Measurements from ENCODE around the gene C10orf90. TPM values are rescaled to one million over a fixed set of nuclear protein-coding genes. Genes with fewer than 3 reads are reported as not detected.

Gene C10orf90
- total RNA-seq, 6 donors from 2014 or later: 1.0 TPM; not detected in 5

- H3K27ac ChIP-seq: no peak overlapping the region
- ATAC-seq (ENCODE audit: low FRiP score in 2 of 2): no peak
- H3K4me1 ChIP-seq: no peaks in the 10 kb centered on the region
- H3K9me3 ChIP-seq: no peaks in the 10 kb centered on the region
- no peak for TF ChIP-seq CTCF (IDR thresholded peaks at IDR 0.05)
- TF ChIP-seq EP300 (IDR thresholded peaks at IDR 0.05): no peak
- TF ChIP-seq POLR2A (IDR thresholded peaks at IDR 0.05): no peak
- TF ChIP-seq POLR2AphosphoS5 (IDR thresholded peaks at IDR 0.05): no peak
- no peak for DNase-seq
- WGBS, 2 donors: 82% methylated on average over 2 to 4 of the region's 4 CpGs
- H3K36me3 ChIP-seq: no peaks in the 10 kb centered on the region
- H3K27me3 ChIP-seq: no peaks in the 10 kb centered on the region
- H3K4me3 ChIP-seq: no peak overlapping the region
These were observed 106.1 kb downstream of the C10orf90 start for GRCh38 chr10:126564326-126564888.

DNA sequence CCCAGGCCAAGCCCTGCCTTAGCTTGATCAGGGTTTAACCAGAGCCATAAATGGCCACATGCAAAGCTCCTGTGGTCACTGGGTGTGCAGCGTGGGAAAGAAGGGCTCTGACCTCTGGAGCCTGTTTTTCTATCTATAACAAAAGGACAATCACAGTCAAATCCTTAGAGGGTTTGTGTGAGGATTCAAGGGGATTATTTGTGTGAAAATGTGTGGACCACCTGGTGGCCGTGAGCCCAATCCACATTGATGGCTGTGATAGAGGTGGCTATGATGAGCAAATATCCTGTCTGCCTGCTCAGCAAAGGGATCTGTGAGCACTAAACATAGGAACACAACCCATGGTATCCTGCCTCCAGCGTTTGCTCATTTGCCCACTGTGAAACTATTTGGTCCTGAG lies 107.1 kb downstream of the C10orf90 start:
- no peak overlapping the region for H3K27ac ChIP-seq
- H3K36me3 ChIP-seq: no peaks in the 10 kb centered on the region
- TF ChIP-seq POLR2AphosphoS5 (IDR thresholded peaks at IDR 0.05) (no peak), CTCF (IDR thresholded peaks at IDR 0.05) (no peak), EP300 (IDR thresholded peaks at IDR 0.05) (no peak), POLR2A (IDR thresholded peaks at IDR 0.05) (no peak)
- no peak overlapping the region for H3K4me3 ChIP-seq
- H3K4me1 ChIP-seq: no peaks in the 10 kb centered on the region
- 79 to 87% methylated on average over 2 to 3 of the region's 3 CpGs for WGBS, 2 donors
- no peaks in the 10 kb centered on the region for H3K9me3 ChIP-seq
- ATAC-seq (ENCODE audit: low FRiP score in 2 of 2) (no peak), DNase-seq (no peak)
- H3K27me3 ChIP-seq: no peaks in the 10 kb centered on the region

DNA sequence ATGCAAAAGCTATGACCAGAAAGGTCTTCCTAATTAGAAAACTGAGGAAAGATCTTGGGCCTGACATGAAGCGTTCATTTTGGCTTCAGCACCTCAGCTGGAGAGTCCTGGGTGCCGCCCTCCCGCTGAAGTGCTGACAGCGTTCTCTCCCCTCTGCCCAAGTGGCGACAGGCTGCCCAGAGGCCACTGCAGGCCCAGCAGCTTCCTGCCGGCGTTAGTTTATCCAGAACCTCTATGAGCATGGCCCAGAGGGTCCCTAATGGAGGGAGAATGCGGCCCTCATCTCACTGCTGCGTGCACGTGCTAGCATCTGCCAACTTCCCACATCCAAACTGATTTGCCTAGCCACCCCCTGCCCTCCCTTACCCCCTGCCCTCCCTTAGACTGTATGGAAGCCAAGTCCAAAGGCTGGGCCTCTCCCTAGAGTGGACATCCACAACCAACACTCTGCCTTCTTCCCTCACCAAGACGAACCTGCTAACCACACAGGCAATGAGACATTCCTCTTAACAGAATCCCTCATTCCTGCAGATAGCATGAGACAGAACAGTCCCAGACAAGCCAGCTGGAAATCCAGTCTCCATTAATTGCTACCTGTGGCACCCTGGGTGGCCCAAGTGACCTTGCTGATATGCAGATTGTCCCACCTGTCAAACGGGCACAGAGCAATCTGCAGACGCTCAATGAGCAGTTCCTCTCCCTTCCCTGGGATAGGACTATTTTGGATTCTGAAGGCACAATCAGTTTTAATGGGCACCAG lies 108.4 kb downstream of the C10orf90 start:
- ATAC-seq (ENCODE audit: low FRiP score in 2 of 2) (peak; percentile 25 to 51), DNase-seq (no peak)
- no peaks in the 10 kb centered on the region for H3K36me3 ChIP-seq
- no peak for TF ChIP-seq EP300 (IDR thresholded peaks at IDR 0.05)
- TF ChIP-seq POLR2AphosphoS5 (IDR thresholded peaks at IDR 0.05): no peak
- no peak for TF ChIP-seq POLR2A (IDR thresholded peaks at IDR 0.05)
- no peak for TF ChIP-seq CTCF (IDR thresholded peaks at IDR 0.05)
- H3K4me3 ChIP-seq: no peak overlapping the region
- H3K27me3 ChIP-seq: no peaks in the 10 kb centered on the region
- H3K4me1 ChIP-seq: no peaks in the 10 kb centered on the region
- no peak overlapping the region for H3K27ac ChIP-seq
- no peaks in the 10 kb centered on the region for H3K9me3 ChIP-seq
- 58% methylated on average over 13 of the region's 13 CpGs for WGBS, 2 donors

DNA sequence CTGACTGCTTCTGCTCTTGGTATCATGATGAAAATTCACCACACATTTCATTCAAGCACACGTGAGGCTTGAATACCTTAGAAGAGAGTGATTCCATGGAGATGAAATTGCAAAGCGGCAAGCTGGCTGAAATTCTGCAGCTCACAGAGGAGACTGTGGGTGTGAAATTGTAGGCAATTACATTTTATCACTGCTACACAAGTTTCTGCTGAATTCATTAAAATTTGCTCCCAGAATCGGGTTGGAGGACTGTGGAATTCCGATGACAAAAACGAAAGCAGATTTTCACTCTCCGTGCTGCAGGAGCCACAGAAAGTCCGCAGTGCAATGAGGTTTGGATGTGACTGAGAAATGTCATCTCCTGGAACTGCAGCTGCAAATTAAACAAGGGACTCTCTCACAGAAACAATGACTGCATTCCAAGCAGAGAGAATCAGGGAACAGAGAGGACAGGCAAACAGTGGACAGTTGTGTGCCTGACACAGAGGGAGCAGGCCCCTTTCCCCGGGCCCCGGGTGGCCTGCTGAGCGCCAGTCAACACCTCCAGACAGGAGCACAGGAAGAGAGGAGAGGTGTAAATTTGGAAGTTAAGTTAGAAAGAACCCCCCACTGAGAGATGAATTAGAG lies 109.1 kb downstream of the C10orf90 start:
- DNase-seq (peak in 1 of 2 donors; percentile 66), ATAC-seq (ENCODE audit: low FRiP score in 2 of 2) (peak in 1 of 2 donors; percentile 6)
- Histone ChIP-seq H3K4me3 (peak overlapping the region in 2 of 4 donors; percentile 7 to 13), H3K4me1 (no peaks in the 10 kb centered on the region), H3K36me3 (no peaks in the 10 kb centered on the region), H3K27me3 (no peaks in the 10 kb centered on the region), H3K27ac (no peak overlapping the region), H3K9me3 (no peaks in the 10 kb centered on the region)
- TF ChIP-seq CTCF (IDR thresholded peaks at IDR 0.05): no peak
- TF ChIP-seq POLR2AphosphoS5 (IDR thresholded peaks at IDR 0.05): no peak
- no peak for TF ChIP-seq EP300 (IDR thresholded peaks at IDR 0.05)
- TF ChIP-seq POLR2A (IDR thresholded peaks at IDR 0.05): no peak
- 44 to 53% methylated on average over 10 of the region's 10 CpGs for WGBS, 2 donors
